Type B pancreatic cell (in vitro differentiated cells): ENCODE results near the gene CABP4. TPM values are rescaled to one million over a fixed set of nuclear protein-coding genes. Genes with fewer than 3 reads are reported as not detected.

Source experiments
- DNase-seq: peaks from one replicate; pipeline ENCODE4 v3.0.0; 2021; ENCODE audit warnings: mixed read lengths; ENCODE audit not compliant: unreplicated experiment; ENCODE audit errors: extremely low spot score
- H3K27ac Mint-ChIP-seq: 2 replicates; pipeline ENCODE4 v1.8.0; 2021; ENCODE audit warnings: mild to moderate bottlenecking, mixed read lengths
- H3K27me3 Mint-ChIP-seq: 2 replicates; pipeline ENCODE4 v1.8.0; 2021; ENCODE audit warnings: mixed read lengths
- H3K36me3 Mint-ChIP-seq: 2 replicates; pipeline ENCODE4 v1.8.0; 2021; ENCODE audit warnings: mixed read lengths
- H3K4me1 Mint-ChIP-seq: one replicate; pipeline ENCODE4 v1.8.0; 2021; ENCODE audit warnings: mixed read lengths; ENCODE audit not compliant: unreplicated experiment
- H3K4me3 Mint-ChIP-seq: 2 replicates; pipeline ENCODE4 v1.8.0; 2021; ENCODE audit warnings: mild to moderate bottlenecking, mixed read lengths
- H3K9me3 Mint-ChIP-seq: 2 replicates; pipeline ENCODE4 v1.8.0; 2021; ENCODE audit warnings: mixed read lengths
- CTCF ChIP-seq: fragments of 200-600 bp; sonication (generic); conservative IDR thresholded peaks from 2 replicates; pipeline ENCODE4 v1.5.0; 2021; ENCODE audit warnings: antibody characterized with exemption, mild to moderate bottlenecking
- total RNA-seq: library from RNA; stranded (reverse); gene quantifications from 2 replicates; pipeline ENCODE4 v1.2.1, GENCODE V29; 2021; ENCODE audit warnings: low replicate concordance

CABP4 gene
- total RNA-seq, 1 donor from 2014 or later, result not detected

GRCh38 chr11:67500484-67500821 lies 45.3 kb downstream of the CABP4 start:
- peaks cover 8% of the 10 kb centered on the region for H3K36me3 Mint-ChIP-seq
- peaks cover 6% of the 10 kb centered on the region for H3K4me1 Mint-ChIP-seq
- no peak overlapping the region for H3K4me3 Mint-ChIP-seq
- H3K27me3 Mint-ChIP-seq, result peaks cover 5% of the 10 kb centered on the region
- DNase-seq, result no peak
- H3K27ac Mint-ChIP-seq, result peak overlapping the region; percentile 14
- TF ChIP-seq CTCF, result no peak
- H3K9me3 Mint-ChIP-seq, result no peaks in the 10 kb centered on the region

GRCh38 chr11:67500831-67501715 lies 45.9 kb downstream of the CABP4 start:
- TF ChIP-seq CTCF, result no peak
- DNase-seq, result no peak
- no peaks in the 10 kb centered on the region for H3K9me3 Mint-ChIP-seq
- H3K4me1 Mint-ChIP-seq, result peaks cover 10% of the 10 kb centered on the region
- H3K36me3 Mint-ChIP-seq, result peaks cover 8% of the 10 kb centered on the region
- H3K4me3 Mint-ChIP-seq, result no peak overlapping the region
- H3K27ac Mint-ChIP-seq, result peak overlapping the region; percentile 14
- peaks cover 5% of the 10 kb centered on the region for H3K27me3 Mint-ChIP-seq

GRCh38 chr11:67501854-67502253 lies 46.7 kb downstream of the CABP4 start:
- no peak for TF ChIP-seq CTCF
- DNase-seq, result no peak
- H3K36me3 Mint-ChIP-seq, result peaks cover 8% of the 10 kb centered on the region
- H3K27ac Mint-ChIP-seq, result no peak overlapping the region
- H3K9me3 Mint-ChIP-seq, result no peaks in the 10 kb centered on the region
- peaks cover 5% of the 10 kb centered on the region for H3K27me3 Mint-ChIP-seq
- H3K4me3 Mint-ChIP-seq, result no peak overlapping the region
- H3K4me1 Mint-ChIP-seq, result peaks cover 18% of the 10 kb centered on the region

DNA sequence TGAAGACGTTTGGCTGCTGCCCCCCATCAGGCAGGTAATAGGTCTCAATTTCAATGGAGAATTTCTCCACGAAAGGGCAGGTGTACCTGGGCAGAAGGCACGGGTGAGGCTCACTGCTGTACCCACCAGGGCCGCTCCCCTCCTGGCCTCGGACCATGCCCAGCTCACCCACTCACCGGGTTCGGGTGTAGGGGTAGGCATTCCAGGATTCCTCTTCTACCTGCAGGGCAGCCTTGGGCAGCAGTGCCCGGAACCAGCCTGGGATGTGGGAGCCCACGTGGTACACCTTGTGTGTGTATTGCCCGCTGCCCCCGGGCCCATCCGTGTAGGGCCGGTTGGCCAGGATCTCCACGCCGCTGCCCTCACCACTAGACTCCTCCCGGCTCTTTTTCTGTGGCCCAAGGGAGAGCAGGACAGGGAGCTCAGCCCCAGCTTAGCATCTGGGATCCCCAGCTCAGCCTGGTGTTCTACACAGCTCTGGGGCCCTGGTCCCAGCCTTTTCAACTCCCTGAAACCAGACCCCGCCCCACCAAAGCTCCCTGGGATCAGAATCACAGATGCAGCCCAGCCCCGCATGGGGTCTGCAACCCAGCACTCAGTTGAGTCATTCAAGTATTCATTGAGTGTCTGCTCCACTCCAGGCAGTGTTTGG lies 47.3 kb downstream of the CABP4 start:
- H3K27me3 Mint-ChIP-seq, result peaks cover 5% of the 10 kb centered on the region
- no peak for DNase-seq
- H3K9me3 Mint-ChIP-seq, result no peaks in the 10 kb centered on the region
- H3K27ac Mint-ChIP-seq, result peak overlapping the region; percentile 64
- H3K4me1 Mint-ChIP-seq, result peaks cover 22% of the 10 kb centered on the region
- TF ChIP-seq CTCF, result no peak
- peak overlapping the region; percentile 81 for H3K4me3 Mint-ChIP-seq
- peaks cover 8% of the 10 kb centered on the region for H3K36me3 Mint-ChIP-seq

DNA sequence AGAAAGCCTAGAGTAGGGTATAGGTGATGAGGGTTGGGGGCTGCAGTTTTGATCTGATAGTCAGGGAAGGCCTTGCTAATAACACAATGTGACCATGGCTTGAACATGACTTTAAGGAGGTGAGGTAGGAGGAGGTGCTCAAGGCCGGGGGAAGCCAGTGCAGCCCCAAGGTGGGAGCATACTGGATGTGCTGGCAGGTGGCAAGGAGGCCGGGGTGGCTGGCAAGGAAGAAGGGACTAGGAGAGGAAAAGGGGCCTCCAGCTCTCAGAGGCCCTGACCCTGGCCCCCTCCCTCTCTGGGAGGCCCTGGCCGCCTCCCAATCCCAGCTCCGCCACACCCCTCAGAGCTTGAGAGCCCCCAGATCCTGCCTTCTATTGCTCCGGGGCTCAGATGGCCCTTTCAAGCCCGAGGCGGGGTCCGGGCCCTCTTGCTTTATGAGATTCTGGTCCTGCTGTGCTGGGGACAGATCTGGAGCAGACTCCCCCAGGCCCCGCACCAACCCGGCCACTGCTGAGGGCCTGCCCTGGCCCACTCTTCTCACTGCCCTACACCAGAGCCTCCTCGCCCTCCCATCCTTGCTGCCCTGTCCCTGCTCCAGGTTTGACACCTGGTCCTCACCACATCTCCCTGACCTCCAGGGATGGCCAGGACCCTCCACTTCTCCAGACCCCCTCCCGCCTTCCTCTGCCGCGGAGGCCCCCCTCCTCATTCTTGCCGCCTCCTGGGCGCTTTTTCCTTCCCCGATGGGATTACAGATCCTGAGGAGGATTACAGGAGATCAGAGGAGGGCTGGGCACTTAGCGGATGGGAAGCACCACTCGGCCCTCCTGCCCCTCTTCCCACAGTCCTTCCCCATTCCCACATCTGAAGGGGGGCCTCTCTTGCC lies 48.2 kb downstream of the CABP4 start:
- peaks cover 22% of the 10 kb centered on the region for H3K4me1 Mint-ChIP-seq
- peak; percentile 60 for DNase-seq
- no peaks in the 10 kb centered on the region for H3K9me3 Mint-ChIP-seq
- H3K4me3 Mint-ChIP-seq, result peak overlapping the region; percentile 81
- H3K27me3 Mint-ChIP-seq, result peaks cover 5% of the 10 kb centered on the region
- peak overlapping the region; percentile 64 for H3K27ac Mint-ChIP-seq
- no peak for TF ChIP-seq CTCF
- H3K36me3 Mint-ChIP-seq, result peaks cover 8% of the 10 kb centered on the region
